Measurements from ENCODE around the gene MCRIP2. TPM values are rescaled to one million over a fixed set of nuclear protein-coding genes. Genes with fewer than 3 reads are reported as not detected.

MCRIP2 gene
- total and polyA plus RNA-seq, 2 experiments from 2014 or later: 64.3 to 67.7 TPM

- Mint-ChIP-seq H3K27me3 (ENCODE audit: insufficient read depth, low read depth, poor library complexity) (peaks cover 4% of the 10 kb centered on the region), H3K4me3 (no peak overlapping the region), H3K36me3 (ENCODE audit: low read depth) (peaks cover 8% of the 10 kb centered on the region; the same call in 1 of the 3 replicates), H3K4me1 (no peaks in the 10 kb centered on the region), H3K27ac (no peak overlapping the region), H3K9me3 (no peaks in the 10 kb centered on the region)
- no peaks in the 10 kb centered on the region for H3K4me1 ChIP-seq (ENCODE audit: insufficient read depth)
- peak; percentile 95 for ATAC-seq
- no peak overlapping the region for H2AFZ ChIP-seq
- H3K36me3 ChIP-seq (ENCODE audit: insufficient read depth): no peaks in the 10 kb centered on the region
- DNase-seq (ENCODE audit: low spot score): peak; percentile 96
- no peaks in the 10 kb centered on the region for H3K27me3 ChIP-seq (ENCODE audit: insufficient read depth)
- H3K27ac ChIP-seq (ENCODE audit: low read depth): no peak overlapping the region
- no peak overlapping the region for H3K4me3 ChIP-seq
- no peaks in the 10 kb centered on the region for H3K9me2 ChIP-seq (ENCODE audit: insufficient read depth)
- no peaks in the 10 kb centered on the region for H3F3A ChIP-seq (replicated peaks; ENCODE audit: low read depth)
- no peaks in the 10 kb centered on the region for H4K20me1 ChIP-seq (replicated peaks; ENCODE audit: insufficient read depth)
- H3K79me2 ChIP-seq (replicated peaks; ENCODE audit: insufficient read depth): no peaks in the 10 kb centered on the region
- peak overlapping the region; percentile 48; the same call in 1 of the 2 replicates for H3K4me2 ChIP-seq
- TF ChIP-seq CTCF (conservative IDR thresholded peaks at IDR 0.05; ENCODE audit: low read depth in 2 of 2) (peak; percentile 38 to 68; a peak in 3 of 4 replicates), ZNF331 (CRISPR knock-in tag; IDR thresholded peaks at IDR 0.05; ENCODE audit: low read depth) (no peak), NANOG (IDR thresholded peaks at IDR 0.05; ENCODE audit: borderline replicate concordance) (no peak), JUNB (IDR thresholded peaks at IDR 0.05; ENCODE audit: unreplicated experiment) (no peak), EZH2phosphoT487 (IDR thresholded peaks at IDR 0.05; ENCODE audit: unreplicated experiment) (no peak), POLR2AphosphoS5 (IDR thresholded peaks at IDR 0.05; ENCODE audit: low read depth) (peak; percentile 43)
These were observed 19.0 kb downstream of the MCRIP2 start for GRCh38 chr16:660459-661183.

GRCh38 chr16:661184-661821, 19.7 kb downstream of the MCRIP2 start:
- Histone ChIP-seq H3K79me2 (replicated peaks; ENCODE audit: insufficient read depth) (no peaks in the 10 kb centered on the region), H2AFZ (no peak overlapping the region), H3K27ac (ENCODE audit: low read depth) (no peak overlapping the region), H3F3A (replicated peaks; ENCODE audit: low read depth) (no peaks in the 10 kb centered on the region), H3K4me3 (no peak overlapping the region), H4K20me1 (replicated peaks; ENCODE audit: insufficient read depth) (no peaks in the 10 kb centered on the region), H3K4me2 (no peak overlapping the region), H3K27me3 (ENCODE audit: insufficient read depth) (no peaks in the 10 kb centered on the region), H3K4me1 (ENCODE audit: insufficient read depth) (no peaks in the 10 kb centered on the region), H3K36me3 (ENCODE audit: insufficient read depth) (no peaks in the 10 kb centered on the region), H3K9me2 (ENCODE audit: insufficient read depth) (no peaks in the 10 kb centered on the region)
- no peaks in the 10 kb centered on the region for H3K9me3 Mint-ChIP-seq
- peaks cover 4% of the 10 kb centered on the region for H3K27me3 Mint-ChIP-seq (ENCODE audit: insufficient read depth, low read depth, poor library complexity)
- ATAC-seq (peak; percentile 1; the same call in 1 of the 3 replicates), DNase-seq (ENCODE audit: low spot score) (no peak)
- no peaks in the 10 kb centered on the region for H3K4me1 Mint-ChIP-seq
- peaks cover 8% of the 10 kb centered on the region; the same call in 1 of the 3 replicates for H3K36me3 Mint-ChIP-seq (ENCODE audit: low read depth)
- no peak overlapping the region for H3K4me3 Mint-ChIP-seq
- TF ChIP-seq ZNF462 (CRISPR knock-in tag; IDR thresholded peaks at IDR 0.05): no peak
- no peak for TF ChIP-seq NANOG (IDR thresholded peaks at IDR 0.05; ENCODE audit: borderline replicate concordance)
- no peak for TF ChIP-seq ZNF114 (CRISPR knock-in tag; IDR thresholded peaks at IDR 0.05)
- H3K27ac Mint-ChIP-seq: no peak overlapping the region

Data from GM23338 (cell line).